ENCODE data around the gene IER3IP1. TPM values are rescaled to one million over a fixed set of nuclear protein-coding genes. Genes with fewer than 3 reads are reported as not detected.
A peak's percentile ranks its signal among the peaks of the same experiment; 100 is the strongest.
"Not testable (repeated sequence)": the region's sequence is repeated elsewhere in the genome, so short reads cannot be mapped to it uniquely, and the experiment has no call there.

Gene IER3IP1
- total RNA-seq, 1 donor from 2014 or later = 21.6 TPM

- FAIRE-seq = no peak
Observed at GRCh38 chr18:47163241-47163640, 12.9 kb downstream of the IER3IP1 start.

GRCh38 chr18:47160256-47160655 lies 15.9 kb downstream of the IER3IP1 start:
- DNase-seq (ENCODE audit: low spot score in 2 of 2) (no peak), FAIRE-seq (no peak)

More at GRCh38 chr18:47163241-47163640, 12.9 kb downstream of the IER3IP1 start:
- DNase-seq (ENCODE audit: low spot score in 2 of 2) = no peak

- not testable (repeated sequence) for FAIRE-seq
Observed at GRCh38 chr18:47158404-47158803, 17.8 kb downstream of the IER3IP1 start.

GRCh38 chr18:47151439-47151838 lies 24.7 kb downstream of the IER3IP1 start:
- FAIRE-seq (no peak), DNase-seq (ENCODE audit: low spot score in 2 of 2) (no peak)

More at GRCh38 chr18:47158404-47158803, 17.8 kb downstream of the IER3IP1 start:
- not testable (repeated sequence) for DNase-seq (ENCODE audit: low spot score in 2 of 2)

DNA sequence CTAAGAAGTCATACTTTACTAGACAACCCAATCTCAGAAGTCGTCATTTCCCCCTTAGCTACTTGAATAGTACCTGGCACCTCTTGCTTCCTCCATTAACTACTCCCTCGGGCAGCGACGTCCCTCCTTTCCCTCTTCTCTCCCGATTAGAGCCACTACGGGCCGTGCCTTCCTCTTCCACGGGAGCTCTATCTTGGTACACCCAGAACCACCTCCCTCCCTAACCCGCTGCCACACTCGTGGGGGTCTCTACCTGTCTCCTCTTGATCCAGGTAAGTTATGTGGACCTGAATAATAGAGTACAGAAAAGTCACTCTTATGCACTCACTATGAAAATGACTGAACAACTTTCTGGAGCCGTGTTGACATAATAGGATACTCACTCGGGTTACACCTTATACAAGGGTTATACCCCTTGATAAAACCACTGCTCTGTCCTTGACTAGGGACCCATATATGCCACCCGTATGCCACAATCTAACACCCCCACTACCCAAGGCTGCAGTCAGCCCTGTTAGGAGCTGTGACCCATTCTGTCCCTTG lies 25.3 kb downstream of the IER3IP1 start:
- DNase-seq (ENCODE audit: low spot score in 2 of 2) = no peak
- no peak for FAIRE-seq

DNA sequence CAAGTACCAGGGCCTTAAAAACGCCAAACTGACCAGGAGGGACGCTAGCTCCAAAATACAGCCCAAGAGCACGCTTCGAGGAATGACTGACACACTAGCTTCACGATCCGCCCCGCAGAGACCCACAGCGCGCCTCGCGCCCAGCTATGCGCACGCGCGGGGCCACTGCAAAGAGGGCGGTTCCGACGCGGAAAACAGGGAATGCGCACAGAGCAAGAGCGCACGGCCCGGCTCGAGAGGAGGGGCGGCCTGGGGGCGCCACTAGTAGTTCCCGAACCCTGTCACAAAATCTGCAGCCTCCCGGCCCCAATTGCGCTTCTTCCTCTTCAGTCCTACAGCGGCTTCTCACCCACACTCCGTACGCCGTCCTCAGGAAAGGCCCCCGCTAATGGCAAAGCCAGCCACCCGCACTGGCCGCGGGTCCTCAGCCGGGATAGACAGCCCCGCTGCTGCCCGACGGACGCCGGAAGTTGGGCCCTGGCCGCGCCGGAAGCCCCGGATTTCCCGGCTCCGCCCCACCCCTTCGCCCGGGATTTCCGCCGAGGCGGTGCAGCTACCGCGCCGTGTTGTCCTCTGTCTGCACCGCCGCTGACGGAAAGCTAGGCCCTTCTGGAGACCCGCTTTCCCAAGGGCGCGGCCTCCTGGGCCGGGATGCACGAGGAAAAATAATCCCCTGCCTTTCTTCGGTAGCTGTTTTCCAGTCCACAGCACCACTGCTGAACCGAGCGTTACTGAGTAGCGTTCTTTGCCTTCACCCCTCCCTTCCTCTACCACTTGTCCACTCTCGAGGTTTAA lies 25.9 kb downstream of the IER3IP1 start, which contains the start of gene HDHD2:
TSS of gene HDHD2 (minus strand) at position 472 of the 795 bp plus-strand sequence. CDS start 14,061 bp downstream, outside the sequence.
- FAIRE-seq = no peak
- DNase-seq (ENCODE audit: low spot score in 2 of 2) = peak; percentile 77 to 82

DNA sequence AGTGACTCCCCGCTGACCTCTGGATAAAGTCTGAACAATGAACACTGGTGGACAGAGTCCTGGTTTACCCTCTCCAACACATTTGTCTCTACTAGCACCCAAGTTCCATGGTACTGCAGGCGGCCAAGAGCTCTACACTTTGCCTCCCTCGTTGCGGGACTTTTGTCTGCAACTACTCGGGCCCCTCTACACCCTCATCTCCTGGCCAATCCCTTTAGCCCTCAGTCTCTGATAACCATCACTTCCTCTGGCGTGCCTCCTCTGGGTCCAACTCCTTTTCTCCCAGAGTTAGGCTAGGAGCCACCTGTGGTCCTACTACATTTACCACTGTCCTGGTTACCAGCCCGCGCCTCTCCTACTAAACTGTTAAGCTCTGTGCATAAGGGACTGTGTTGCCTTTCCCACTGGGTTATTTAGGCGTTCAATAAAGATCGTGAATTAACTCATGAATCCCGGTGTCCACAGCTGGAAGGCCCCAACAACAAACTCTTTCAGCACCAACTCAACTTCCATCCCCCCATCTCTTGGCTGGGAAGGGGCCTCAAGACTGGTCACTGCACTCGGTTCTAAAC lies 26.6 kb downstream of the IER3IP1 start:
- peak in 1 of 2 donors; percentile 6 for DNase-seq (ENCODE audit: low spot score in 2 of 2)
- FAIRE-seq = no peak

GRCh38 chr18:47146206-47146605 lies 30.0 kb downstream of the IER3IP1 start:
- DNase-seq (ENCODE audit: low spot score in 2 of 2) (no peak), FAIRE-seq (no peak)

DNA sequence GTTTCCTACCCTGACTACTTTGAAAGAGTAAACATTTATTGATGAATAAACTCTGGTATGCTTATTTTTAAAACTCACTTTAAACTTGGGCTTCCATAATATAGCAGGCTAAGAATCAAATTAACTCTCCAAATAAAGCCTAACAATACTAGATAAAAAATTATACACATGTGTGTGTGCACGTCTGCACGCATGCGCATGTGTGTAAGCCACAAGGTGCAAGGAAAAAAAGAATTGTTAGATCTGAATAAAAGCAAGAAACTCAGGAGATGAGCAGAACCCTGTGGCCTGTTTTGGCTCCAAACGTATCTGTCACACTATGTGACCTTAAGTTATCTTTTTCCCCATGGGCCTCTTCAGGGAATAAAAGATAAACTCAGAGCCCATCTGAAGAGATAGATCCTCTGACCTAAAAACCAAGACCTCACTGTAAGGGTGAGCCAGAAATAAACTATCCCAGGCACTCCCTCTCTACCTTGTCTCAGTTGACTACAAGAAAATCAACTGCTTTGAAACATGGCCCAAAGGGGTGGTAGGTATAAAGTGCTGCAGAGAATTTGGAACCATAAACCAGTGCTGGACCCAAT lies 32.2 kb downstream of the IER3IP1 start:
- FAIRE-seq (no peak), DNase-seq (ENCODE audit: low spot score in 2 of 2) (no peak)

GRCh38 chr18:47143153-47143552 lies 33.0 kb downstream of the IER3IP1 start:
- FAIRE-seq (no peak), DNase-seq (ENCODE audit: low spot score in 2 of 2) (no peak)

GRCh38 chr18:47141289-47141688 lies 34.9 kb downstream of the IER3IP1 start:
- DNase-seq (ENCODE audit: low spot score in 2 of 2) = no peak
- no peak for FAIRE-seq

DNA sequence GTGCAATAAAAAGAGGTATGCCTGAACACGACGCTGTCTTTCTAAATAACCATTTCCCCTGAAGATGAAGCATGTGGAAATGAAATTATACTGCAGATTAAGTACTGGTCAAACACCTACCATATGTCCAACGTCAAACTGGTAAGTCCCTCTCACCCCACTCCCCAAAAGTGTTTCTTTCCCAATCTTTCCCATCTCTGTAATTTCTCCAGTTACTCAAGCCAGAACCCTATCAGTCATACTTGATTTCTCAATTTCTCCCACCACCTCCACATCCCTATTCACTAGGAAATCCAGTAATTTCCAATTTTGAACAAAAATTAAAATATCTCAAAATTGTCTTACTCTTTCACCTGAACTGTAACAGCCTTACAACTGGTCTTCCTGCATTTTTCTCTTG lies 55.0 kb downstream of the IER3IP1 start:
- DNase-seq (ENCODE audit: low spot score in 2 of 2) (no peak), FAIRE-seq (no peak)

- DNase-seq (ENCODE audit: low spot score in 2 of 2) (no peak), FAIRE-seq (no peak)
Observed at GRCh38 chr18:47120428-47120827, 55.7 kb downstream of the IER3IP1 start.

- FAIRE-seq = no peak
- no peak for DNase-seq (ENCODE audit: low spot score in 2 of 2)
Observed at GRCh38 chr18:47118981-47119380, 57.2 kb downstream of the IER3IP1 start.

DNA sequence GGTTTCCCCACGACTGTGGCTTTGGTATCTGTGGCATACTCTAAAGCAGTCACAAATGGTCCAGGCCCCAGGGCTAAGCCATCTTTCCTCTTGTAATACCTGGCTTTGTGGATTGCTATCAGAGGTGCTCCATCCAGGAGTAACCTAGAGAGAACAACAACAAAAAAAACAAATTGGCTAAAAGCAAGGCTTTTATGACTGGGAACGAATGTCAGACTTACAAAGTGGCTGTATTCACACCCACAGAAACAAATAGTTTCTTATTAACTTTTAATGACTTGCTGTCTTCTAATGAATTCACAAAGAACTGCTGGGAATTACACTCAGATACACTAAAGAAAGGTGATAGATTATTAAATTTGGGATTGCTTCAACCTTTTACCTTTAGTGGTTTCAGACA lies 61.0 kb downstream of the IER3IP1 start:
- DNase-seq (ENCODE audit: low spot score in 2 of 2) = no peak

GRCh38 chr18:47113796-47114540 lies 62.2 kb downstream of the IER3IP1 start:
- no peak for FAIRE-seq
- DNase-seq (ENCODE audit: low spot score in 2 of 2) = no peak

More for the DNA sequence above, 61.0 kb downstream of the IER3IP1 start:
- no peak for FAIRE-seq

- no peak for DNase-seq (ENCODE audit: low spot score in 2 of 2)
- no peak for FAIRE-seq
Observed at GRCh38 chr18:47110492-47111274, 65.5 kb downstream of the IER3IP1 start.

- DNase-seq (ENCODE audit: low spot score in 2 of 2) (no peak), FAIRE-seq (no peak)
Observed at GRCh38 chr18:47109720-47110119, 66.4 kb downstream of the IER3IP1 start.

DNA sequence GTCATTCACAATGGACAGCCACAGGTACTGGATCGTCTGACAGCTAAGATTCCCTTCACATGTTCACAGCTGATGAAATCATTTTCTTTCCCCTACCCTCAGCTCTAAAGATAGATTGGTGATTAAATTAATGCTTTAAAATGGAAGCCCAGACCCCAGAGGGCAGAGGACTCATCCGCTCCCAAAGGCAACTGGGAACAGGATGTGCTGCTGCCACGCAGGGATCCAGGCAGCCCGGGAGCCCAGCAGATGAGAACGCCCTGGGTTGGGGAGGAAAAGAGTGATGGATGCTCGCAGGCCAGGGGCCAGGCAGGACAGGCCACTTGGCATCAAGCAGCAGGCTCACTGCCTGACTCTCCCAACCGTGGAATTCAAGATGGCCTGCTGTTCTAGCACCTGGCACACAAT lies 67.2 kb downstream of the IER3IP1 start:
- no peak for FAIRE-seq
- no peak for DNase-seq (ENCODE audit: low spot score in 2 of 2)

GRCh38 chr18:47108373-47108772 lies 67.8 kb downstream of the IER3IP1 start:
- FAIRE-seq (no peak), DNase-seq (ENCODE audit: low spot score in 2 of 2) (no peak)

Measured in frontal cortex (tissue), 4 donors.